GM10248 (cell line): ENCODE measurements around the gene SAMD4A.

Experiments
- CTCF ChIA-PET: fragments of 300-600 bp; sonication (Branson Sonifier 250); formaldehyde crosslinking; extraction: SDS; loops from one replicate; lab custom pipeline; 2021; ENCODE audit warnings: antibody characterized with exemption; lab: Yijun Ruan, JAX
- POLR2A ChIA-PET: fragments of 350-650 bp; sonication (Branson Sonifier 250); formaldehyde crosslinking; extraction: SDS; loops from one replicate; lab custom pipeline; 2020; ENCODE audit warnings: antibody characterized with exemption; lab: Yijun Ruan, JAX
- DNase-seq: peaks from one replicate; pipeline ENCODE4 v3.0.0; 2012; ENCODE audit errors: extremely low spot score
- TF ChIP-seq, protein P1 (sequence below): IDR thresholded peaks from 2 replicates; pipeline ENCODE4 v1.5.1; 2012; ENCODE audit warnings: mild to moderate bottlenecking, low read depth; ENCODE audit errors: extremely low read depth, missing control alignments, control extremely low read depth

SAMD4A gene

DNA sequence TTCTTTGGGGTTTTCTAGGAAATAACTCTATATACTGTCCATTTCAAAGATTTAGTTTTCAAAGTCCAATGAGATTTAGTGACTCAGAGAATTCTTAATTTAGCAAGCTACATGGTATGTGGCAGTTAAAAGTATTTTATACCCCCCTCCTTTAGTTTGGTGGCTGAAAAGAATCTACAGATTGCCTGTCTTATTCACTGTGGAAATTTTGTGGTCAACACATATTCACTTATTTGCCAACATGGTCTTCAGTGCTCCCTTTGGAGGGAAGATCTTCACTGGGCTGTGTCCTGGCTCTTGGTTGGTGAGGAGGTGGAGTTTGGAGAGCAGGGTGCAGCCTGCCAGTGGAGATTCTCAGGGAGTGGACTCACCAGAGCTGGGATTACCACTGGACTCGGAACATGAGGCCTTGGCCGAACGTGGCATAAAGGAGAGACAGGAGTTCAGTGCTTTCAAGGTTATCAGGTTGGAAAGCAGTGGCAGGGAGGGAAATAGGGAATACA is 39.8 kb downstream of the SAMD4A start:
- CTCF ChIA-PET: interaction anchor here (1.1 to 1.2 kb wide), 2 partner anchors 30 to 79 kb away, joined by 3 read pairs; no protein-coding TSS in a partner anchor
- POLR2A ChIA-PET: no interaction called here
- TF ChIP-seq, protein P1, sequence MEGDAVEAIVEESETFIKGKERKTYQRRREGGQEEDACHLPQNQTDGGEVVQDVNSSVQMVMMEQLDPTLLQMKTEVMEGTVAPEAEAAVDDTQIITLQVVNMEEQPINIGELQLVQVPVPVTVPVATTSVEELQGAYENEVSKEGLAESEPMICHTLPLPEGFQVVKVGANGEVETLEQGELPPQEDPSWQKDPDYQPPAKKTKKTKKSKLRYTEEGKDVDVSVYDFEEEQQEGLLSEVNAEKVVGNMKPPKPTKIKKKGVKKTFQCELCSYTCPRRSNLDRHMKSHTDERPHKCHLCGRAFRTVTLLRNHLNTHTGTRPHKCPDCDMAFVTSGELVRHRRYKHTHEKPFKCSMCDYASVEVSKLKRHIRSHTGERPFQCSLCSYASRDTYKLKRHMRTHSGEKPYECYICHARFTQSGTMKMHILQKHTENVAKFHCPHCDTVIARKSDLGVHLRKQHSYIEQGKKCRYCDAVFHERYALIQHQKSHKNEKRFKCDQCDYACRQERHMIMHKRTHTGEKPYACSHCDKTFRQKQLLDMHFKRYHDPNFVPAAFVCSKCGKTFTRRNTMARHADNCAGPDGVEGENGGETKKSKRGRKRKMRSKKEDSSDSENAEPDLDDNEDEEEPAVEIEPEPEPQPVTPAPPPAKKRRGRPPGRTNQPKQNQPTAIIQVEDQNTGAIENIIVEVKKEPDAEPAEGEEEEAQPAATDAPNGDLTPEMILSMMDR: no peak
- no peak for DNase-seq

DNA sequence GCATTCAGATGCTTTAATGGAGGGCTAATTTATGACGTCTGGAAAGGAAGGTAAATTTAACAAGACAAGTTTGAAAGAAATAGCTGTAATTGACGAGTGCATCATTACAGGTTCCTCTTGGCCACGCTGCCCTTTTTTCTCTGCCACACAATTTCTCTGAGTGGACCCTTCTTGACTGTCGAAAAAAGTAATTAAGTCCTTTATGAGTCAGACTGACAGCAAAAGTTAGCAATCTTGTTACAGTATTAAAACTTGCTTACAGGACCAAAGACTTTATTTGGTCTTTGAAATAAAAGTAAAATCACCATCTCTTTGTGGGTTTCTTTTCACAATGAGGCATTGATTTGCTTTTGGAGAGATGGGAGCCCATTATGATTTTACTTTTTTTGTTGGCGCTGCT is 42.6 kb downstream of the SAMD4A start:
- ChIA-PET CTCF (interaction anchor here (1.1 to 1.2 kb wide), 2 partner anchors 10 to 32 kb away, joined by 3 to 4 read pairs; no protein-coding TSS in a partner anchor), POLR2A (no interaction called here)
- no peak for DNase-seq
- TF ChIP-seq, protein P1: no peak

DNA sequence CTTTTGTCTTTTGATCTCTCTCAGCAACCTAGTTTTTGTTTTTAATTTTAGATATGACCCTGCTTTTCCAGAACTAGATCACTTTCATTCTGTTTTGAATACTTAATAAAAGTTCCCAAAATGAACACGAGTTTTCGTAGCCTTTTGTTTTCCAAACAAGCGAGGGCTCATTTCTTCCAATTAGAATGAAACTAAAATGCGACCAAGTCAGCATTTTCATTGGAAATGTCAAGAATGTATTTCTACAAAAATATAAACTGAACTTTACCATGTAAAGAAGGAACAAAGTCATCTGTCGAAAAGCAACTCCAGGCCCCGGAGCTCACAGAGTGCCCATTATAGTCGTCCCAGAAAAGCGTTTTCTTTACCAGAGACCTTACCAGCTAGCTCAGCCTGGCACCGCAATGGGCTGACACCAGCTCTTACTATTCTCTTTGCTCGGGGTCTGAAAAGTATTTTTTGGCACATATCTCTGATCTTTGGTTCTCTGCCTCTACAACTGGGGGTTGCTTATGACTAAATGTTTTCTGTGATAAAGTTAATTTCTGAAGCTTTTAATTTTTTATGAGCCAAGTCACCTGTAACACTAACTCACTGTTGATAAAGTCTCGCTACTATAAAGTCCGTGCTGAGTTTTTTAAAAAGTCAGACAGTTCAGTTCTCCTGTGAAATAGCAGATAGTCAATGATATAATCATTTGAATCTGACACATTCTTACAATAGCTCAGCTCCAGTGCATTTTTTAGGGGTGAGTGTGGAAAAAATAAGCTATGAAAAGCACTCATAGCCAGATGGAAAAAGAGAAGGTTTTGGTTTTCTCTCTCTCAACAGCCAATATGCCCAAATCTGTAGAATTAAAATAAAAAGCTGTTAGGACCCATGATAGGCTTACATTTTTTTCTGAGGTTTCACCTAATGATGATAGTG is 43.4 kb downstream of the SAMD4A start:
- DNase-seq: no peak
- TF ChIP-seq, protein P1: no peak
- ChIA-PET CTCF (interaction anchor here (1.1 to 1.2 kb wide), 5 partner anchors 10 to 113 kb away, joined by 3 to 4 read pairs (median 3); no protein-coding TSS in a partner anchor), POLR2A (no interaction called here)

DNA sequence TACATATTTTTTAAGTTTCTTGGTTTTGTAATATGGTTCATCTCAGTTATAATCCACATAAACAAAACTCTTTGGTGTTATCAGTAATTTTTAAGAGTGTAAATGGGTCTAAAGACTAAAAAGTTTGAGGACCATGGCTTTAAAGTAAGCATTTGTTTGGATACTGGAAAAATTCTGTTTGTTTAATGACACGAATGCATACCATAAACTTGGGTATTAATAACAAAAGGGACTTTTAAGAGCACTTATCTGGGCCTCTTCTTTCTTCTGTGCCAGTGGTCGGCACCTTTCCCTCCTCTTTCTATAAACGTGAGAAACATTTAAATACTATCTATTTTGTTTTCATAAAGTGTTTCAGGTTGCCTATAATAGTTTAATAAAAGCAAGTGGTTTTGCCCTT is 47.4 kb downstream of the SAMD4A start:
- POLR2A ChIA-PET: no interaction called here
- TF ChIP-seq, protein P1: no peak

DNA sequence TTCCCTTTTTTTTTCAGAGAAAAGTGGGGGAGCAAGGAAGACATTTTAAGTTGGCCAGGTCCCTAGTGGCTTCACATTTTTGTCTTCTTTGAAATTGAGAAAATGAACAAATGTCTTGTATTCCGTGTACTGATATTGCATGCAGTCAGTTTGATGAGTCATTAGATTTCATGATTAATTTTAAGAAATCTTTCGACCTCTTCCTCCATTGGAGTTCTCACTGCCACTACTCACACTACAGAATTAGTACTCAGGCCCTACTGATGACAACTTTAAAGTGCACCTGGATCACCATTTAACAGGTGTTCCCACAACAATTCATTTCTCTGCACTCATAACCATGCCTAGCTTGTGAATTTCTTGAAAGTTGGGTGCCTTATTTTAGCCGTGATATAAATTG is 50.5 kb downstream of the SAMD4A start:
- CTCF ChIA-PET: no interaction called here
- POLR2A ChIA-PET: no interaction called here
- DNase-seq: no peak
- TF ChIP-seq, protein P1: no peak

More for the DNA sequence above, 47.4 kb downstream of the SAMD4A start:
- CTCF ChIA-PET: no interaction called here
- no peak for DNase-seq

DNA sequence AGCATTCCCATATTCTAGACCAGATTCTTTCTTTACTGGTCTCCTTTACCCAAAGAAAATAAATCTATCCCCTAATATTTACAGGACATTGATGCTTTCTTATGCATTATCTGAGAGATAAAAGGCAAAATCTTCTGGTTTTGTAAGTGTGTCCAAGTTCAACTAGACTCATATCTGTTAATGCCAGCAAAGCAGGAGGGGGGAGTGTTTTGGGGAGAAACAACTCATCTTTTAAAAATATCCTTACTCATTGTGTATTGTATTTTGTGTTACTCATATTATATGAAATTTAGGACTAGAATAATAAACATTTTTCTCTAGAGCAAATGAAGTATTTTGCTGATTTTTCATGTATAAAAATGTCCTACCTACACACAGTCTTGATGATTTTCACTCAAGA is 54.8 kb downstream of the SAMD4A start:
- ChIA-PET POLR2A (no interaction called here), CTCF (interaction anchor here (1.4 kb wide), 1 partner anchor 57 kb away, joined by 6 read pairs; no protein-coding TSS in a partner anchor)
- TF ChIP-seq, protein P1: no peak
- no peak for DNase-seq
